Stimulated activated CD8-positive, alpha-beta memory T cell treated with anti-CD3 and anti-CD28 coated beads, Interleukin-7, amount 100 ng/mL, for 24 hours (primary cell): Measurements from ENCODE around the gene ASGR2.
"Not testable (repeated sequence)": the region's sequence is repeated elsewhere in the genome, so short reads cannot be mapped to it uniquely, and the experiment has no call there.

Experiments used
- DNase-seq: peaks from one replicate; pipeline ENCODE4 v3.0.0-alpha.2; 2020; ENCODE audit warnings: low read depth

ASGR2 gene

GRCh38 chr17:7098802-7099459 lies 15.7 kb downstream of the ASGR2 start:
- no peak for DNase-seq

DNA sequence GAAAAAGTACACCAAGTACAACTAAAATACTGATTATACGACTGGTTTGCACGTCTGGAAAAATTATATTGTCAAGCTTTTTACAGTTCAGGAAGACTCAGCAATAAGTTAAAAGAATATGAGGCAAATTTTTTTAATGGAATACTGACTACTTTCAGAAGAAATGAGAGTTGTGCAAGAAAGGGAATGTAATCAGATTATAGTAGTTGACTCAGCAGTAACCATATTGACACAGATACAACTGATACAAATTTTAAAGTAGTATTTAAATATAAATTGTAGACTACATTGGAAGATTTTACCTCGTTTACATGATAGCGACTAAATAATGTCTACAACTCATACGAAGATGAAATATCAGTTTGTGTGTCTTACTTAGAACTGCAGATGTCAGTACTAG lies 16.7 kb downstream of the ASGR2 start:
- DNase-seq = no peak

DNA sequence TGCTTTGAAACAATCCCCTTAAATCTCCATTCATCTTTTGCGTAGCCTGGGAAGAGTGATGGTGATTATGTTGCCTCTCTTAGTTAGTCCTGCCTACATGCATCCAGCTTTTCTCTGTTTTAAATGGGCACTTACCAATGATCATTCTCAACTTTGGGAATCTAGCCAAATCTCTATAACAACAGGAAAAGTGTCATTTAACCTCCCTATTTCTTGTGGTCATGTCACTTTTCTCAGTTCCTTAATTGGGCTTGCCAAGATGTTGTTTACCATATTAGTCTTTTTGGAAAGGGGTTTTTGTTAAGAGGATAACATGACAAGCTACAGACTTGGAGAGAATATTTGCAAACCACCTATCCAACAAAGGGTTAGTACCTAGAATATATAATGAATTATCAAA lies 19.0 kb downstream of the ASGR2 start:
- no peak for DNase-seq

DNA sequence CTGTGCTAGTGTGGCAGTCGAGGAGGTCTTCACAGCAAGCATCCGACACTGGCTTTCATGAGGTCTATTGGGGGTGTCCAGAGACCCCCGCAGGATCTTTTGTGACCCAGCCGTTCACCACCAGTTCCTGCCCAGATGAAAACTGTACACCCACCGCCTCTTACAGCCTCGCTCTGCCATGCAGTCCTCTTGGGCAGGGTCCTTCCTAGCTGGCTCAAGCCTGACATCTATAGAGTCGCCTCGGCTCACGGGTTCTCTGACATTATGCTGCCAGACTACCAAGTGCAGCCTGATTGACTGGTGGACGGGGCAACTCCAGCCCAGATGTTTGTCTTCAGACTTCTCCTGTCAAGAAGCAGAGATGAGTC lies 20.0 kb downstream of the ASGR2 start:
- no peak for DNase-seq

DNA sequence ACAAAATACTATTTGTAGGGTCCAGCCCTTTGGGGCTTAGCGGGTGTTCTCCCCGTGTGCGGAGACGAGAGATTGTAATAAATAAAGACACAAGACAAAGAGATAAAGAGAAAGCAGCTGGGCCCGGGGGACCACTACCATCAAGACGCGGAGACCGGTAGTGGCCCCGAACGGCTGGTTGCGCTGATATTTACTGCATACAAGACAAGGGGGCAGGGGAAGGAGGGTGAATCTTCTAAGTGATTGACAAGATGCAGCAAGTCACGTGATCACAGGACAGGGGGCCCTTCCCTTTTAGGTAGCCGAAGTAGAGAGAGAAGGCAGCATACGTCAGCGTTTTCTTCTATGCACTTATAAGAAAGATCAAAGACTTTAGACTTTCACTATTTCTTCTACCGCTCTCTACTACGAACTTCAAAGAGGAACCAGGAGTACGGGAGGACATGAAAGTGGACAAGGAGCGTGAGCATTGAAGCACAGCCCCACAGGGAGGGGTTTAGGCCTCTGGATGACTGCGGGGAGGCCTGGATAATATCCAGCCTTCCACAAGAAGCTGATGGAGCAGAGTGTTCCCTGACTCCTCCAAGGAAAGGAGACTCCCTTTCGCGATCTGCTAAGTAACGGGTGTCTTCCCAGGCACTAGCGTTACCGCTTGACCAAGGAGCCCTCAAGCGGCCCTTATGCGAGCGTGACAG lies 23.2 kb downstream of the ASGR2 start:
- DNase-seq = not testable (repeated sequence)

DNA sequence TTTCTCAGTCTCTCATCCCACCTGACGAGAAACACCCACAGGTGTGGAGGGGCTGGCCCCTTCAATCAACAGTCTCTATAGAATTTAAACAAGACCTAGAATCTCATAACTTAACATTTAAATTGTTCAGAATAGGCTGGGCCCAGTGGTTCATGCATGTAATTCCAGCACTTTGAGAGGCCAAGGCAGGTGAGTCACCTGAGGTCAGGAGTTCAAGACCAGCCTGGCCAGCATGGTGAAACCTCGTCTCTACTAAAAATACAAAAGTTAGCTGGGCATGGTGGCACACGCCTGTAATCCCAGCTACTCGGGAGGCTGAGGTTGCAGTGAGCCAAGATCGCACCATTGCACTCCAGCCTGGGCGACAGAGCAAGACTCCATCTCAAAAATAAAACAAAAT lies 25.1 kb downstream of the ASGR2 start:
- not testable (repeated sequence) for DNase-seq

DNA sequence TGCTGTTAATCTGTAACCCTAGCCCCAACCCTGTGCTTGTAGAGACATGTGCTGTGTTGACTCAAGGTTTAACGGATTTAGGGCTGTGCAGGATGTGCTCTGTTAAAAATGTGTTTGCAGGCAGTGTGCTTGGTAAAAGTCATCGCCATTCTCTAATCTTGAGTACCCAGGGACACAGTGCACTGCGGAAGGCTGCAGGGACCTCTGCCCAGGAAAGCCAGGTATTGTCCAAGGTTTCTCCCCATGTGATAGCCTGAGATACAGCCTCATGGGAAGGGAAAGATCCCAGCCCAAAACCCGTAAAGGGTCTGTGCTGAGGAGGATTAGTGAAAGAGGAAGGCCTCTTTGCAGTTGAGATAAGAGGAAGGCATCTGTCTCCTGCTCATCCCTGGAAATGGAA lies 26.2 kb downstream of the ASGR2 start:
- DNase-seq = not testable (repeated sequence)

DNA sequence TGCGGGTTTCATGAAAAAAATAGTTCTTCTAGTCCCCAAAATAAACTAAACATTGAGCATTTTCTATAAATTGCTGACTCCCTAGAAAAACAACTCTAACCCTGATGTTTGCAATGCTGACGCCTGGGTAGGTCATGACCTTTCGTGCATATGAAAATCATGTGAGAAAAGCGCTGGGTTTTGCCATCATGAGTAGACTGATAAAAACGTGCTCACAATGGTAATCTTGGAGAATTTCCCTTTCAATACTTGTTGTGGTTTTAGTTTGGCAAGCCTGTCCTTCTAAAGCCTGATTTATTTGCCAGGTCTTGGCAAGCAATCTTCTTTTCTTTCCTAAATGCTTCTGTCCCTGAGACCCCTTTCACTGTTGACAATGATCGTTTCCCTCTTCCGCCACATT lies 30.5 kb downstream of the ASGR2 start:
- DNase-seq = no peak

GRCh38 chr17:7083592-7083991 lies 31.0 kb downstream of the ASGR2 start:
- no peak for DNase-seq

- no peak for DNase-seq
Measured at GRCh38 chr17:7081341-7082062, 33.1 kb downstream of the ASGR2 start.

DNA sequence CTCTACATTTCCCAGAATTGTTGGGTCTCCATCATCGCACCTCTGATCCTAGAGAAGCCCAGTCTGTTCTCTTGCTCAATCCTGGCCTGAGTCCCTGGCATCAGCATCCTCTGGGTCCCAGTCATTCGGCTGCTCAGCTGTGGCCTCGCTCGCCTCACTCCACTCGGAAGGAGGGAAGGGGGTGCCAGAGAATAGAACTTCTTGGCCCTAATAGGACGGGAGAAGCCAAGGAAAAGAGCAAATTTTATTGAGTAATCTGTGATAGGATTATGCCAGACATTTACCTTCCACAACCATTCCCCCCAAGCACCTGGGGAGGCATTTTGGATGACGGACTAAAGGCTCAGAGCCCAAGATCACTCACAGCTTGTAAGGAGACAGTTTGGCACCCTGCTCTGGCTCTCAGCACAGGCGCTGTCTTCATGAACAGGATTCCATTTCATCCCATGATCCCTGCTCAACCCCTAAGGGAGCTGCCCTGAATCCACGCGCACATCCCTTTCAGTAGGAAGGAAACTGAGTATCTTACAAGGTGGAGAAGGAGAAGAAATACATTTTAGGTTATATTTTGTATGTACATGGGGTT lies 34.1 kb downstream of the ASGR2 start:
- DNase-seq = no peak

- DNase-seq = no peak
Measured at GRCh38 chr17:7079581-7080455, 34.8 kb downstream of the ASGR2 start, which contains the start of gene CLEC10A. CLEC10A (minus strand) TSS chr17:7080251; CDS start chr17:7078812, 1,439 bp downstream.

DNA sequence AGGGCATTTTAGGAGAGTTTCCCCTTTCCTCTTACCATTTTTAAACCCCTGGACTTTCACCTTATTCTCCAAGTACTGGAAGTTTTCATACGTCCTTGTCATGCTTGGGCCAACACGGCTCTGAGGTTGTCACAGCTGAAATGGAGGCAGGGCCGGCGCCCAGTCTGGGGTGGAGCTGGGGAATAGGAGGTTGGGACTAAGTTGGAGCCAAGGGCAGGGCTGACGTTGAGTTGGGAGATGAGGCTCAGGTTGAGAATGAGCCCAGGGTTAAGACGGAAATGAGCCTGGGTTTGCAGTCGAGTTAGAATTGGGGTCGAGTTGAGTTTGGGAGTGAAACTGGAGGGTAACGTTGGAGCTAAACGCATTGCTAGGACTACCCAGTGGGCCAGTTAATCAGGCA lies 35.9 kb downstream of the ASGR2 start:
- no peak for DNase-seq

DNA sequence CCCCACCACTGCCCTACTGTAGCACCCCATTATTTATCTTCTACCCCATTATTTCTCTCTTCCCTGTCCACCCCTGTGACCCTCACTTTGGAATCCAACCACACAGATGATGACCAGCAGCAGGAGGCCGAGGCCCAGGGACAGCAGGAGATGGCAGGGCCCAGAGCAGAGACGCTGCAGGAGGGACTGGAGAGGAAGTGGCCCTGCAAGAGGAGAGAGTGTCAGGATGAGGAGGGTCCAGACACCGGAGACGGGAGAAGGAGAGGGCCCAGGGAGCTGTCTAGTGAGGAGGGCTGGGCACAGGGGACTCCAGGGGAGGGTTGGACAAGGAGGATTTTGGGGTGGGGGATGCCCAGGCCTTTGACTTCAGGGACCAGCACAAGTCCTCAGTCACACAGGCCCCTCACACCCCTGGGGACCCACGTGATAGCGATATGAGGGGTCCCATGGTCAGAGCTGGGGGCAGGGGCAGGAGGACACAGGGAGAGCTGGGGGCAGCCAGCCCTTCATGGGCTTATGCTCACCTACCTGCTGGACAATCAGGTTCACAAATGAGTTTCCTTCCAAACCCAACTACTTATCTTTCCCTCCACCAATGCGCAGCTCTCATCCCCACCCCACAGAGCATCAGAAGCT lies 36.6 kb downstream of the ASGR2 start:
- no peak for DNase-seq

DNA sequence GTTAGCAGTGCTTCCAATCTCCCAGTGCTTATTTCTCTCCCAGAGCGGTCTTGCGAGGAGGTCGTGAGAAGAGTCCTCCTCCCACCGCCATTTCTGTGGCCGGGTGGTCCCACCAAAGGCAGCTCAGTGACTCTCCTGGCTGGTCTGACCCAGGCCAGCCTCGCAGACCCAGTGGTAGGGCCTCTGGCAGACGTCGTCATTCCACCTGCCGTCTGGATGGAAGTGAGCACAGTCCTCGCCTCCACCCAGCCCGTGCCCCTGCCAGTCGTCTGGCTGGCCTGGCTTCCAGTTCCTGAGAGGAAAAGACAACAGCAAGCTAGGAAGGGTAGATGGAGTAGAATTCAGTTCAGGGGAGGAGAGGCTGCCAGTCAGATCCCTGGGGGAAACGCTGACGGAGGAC lies 39.7 kb downstream of the ASGR2 start:
- DNase-seq = no peak

GRCh38 chr17:7072406-7072805 lies 42.2 kb downstream of the ASGR2 start:
- DNase-seq = no peak

DNA sequence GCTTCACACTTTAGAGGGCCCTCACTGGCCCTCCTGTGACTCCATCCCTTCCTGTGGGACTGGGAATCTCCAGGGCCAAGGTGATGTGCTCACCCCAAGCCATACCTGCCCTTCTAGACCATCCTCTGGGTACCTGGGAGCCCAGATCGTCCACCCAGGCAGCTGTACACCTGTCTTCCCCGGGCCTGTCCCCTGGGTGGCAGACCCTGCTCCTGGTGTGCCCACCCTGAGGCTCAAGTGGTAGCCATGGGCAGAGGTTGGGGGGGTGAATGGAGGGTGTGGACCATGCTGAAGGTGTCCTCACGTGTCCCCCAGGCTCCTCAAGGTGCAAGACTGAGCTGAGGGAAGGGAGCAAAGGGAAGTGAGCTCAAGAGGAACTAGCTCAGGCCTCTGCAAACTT lies 43.9 kb downstream of the ASGR2 start:
- DNase-seq = no peak

GRCh38 chr17:7068268-7068667 lies 46.4 kb downstream of the ASGR2 start:
- no peak for DNase-seq

DNA sequence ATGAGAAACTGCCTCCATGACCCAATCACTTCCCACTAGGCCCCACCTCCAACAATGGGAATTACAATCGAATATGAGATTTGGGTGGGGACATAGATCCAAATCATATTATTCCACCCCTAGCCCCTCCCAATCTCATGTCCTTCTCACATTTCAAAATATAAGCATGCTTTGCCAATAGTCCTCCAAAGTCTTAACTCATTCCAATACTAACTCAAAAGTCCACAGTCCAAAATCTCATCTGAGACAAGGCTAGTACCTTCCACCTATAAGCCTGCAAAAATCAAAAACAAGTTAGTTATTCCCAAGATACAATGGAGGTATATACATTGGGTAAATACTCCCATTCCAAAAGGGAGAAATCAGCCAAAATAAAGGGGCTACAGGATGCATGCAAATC lies 47.4 kb downstream of the ASGR2 start:
- DNase-seq = no peak

GRCh38 chr17:7064261-7064660 lies 50.4 kb downstream of the ASGR2 start:
- DNase-seq = no peak

DNA sequence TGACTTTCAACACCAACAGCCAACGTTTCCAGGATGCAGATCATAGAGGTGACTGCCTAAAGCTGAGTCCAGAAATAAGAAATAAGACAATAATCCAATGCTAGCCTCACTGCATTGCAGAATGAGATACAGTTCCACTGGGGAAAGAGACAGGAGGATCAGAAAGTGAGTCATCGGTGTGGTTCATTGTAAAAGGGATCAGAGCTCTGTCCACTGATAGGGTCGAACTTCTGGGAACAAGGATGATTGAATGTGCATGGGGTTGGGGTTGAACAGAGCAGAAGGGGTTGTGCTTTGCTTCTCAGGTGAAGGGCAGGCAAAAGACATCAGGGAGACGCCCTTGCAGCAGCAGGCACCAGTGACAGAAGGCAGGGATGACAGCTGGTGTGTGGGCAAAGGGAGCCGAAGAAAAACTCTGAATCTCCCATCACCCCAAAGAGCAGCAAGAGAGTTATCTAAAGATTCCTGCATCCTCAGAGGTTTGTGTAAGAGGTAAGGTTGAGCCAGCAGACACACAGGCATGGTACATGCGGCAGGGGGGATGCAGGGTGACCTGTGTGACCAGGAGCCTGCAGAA lies 51.0 kb downstream of the ASGR2 start:
- no peak for DNase-seq
